ENCODE data around the gene TMEM207.

Gene TMEM207

GRCh38 chr3:190384309-190384756, 65.4 kb downstream of the TMEM207 start:
- DNase-seq: peak; percentile 58

- peak; percentile 68 for DNase-seq
Measured at GRCh38 chr3:190382082-190382481, 67.6 kb downstream of the TMEM207 start.

- DNase-seq: peak; percentile 47
Measured at GRCh38 chr3:190381441-190381840, 68.3 kb downstream of the TMEM207 start.

GRCh38 chr3:190380184-190380583, 69.5 kb downstream of the TMEM207 start:
- DNase-seq: no peak
